OCI-LY3 (cell line): ENCODE measurements around the gene PAM.
"Not testable (repeated sequence)": the region's sequence is repeated elsewhere in the genome, so short reads cannot be mapped to it uniquely, and the experiment has no call there.

Source experiments
- H2AFZ ChIP-seq: fragments of 200-600, 300-600 bp; shearing (Covaris generic); 2 replicates; pipeline ENCODE4 v1.6.0; 2014; ENCODE audit warnings: antibody characterized with exemption, low read depth, low read length
- H3K27ac ChIP-seq: fragments of 200-600, 300-600 bp; sonication (generic); 2 replicates; pipeline ENCODE4 v1.5.1; 2014; ENCODE audit warnings: mild to moderate bottlenecking, low read length, moderate library complexity, mixed read lengths
- H3K27me3 ChIP-seq: fragments of 200-600, 300-600 bp; sonication (generic); 2 replicates; pipeline ENCODE4 v1.6.1; 2014; ENCODE audit warnings: low read depth, low read length, mixed read lengths
- H3K36me3 ChIP-seq: fragments of 200-600, 300-600 bp; sonication (generic); replicated peaks from 2 replicates; pipeline ENCODE3; 2014; ENCODE audit warnings: low read depth, low read length, mixed read lengths
- H3K4me1 ChIP-seq: fragments of 300-600, 200-600 bp; sonication (generic); 2 replicates; pipeline ENCODE4 v1.6.1; 2014; ENCODE audit warnings: low read length, mixed read lengths
- H3K4me2 ChIP-seq: fragments of 200-600, 300-600 bp; sonication (generic); 2 replicates; pipeline ENCODE4 v1.6.1; 2014; ENCODE audit warnings: low read length, mixed read lengths
- H3K4me3 ChIP-seq: fragments of 300-600, 200-600 bp; sonication (generic); 2 replicates; pipeline ENCODE4 v1.5.1; 2014; ENCODE audit warnings: antibody characterized with exemption, mild to moderate bottlenecking, low read length, moderate library complexity
- H3K79me2 ChIP-seq: fragments of 300-600, 200-600 bp; shearing (Covaris generic); 2 replicates; pipeline ENCODE4 v1.6.1; 2014; ENCODE audit warnings: mild to moderate bottlenecking, low read length, mixed read lengths
- H3K9ac ChIP-seq: fragments of 300-600, 200-600 bp; shearing (Covaris generic); 2 replicates; pipeline ENCODE4 v1.6.0; 2014; ENCODE audit warnings: mild to moderate bottlenecking, low read length, moderate library complexity
- H3K9me3 ChIP-seq: fragments of 200-600, 300-600 bp; shearing (Covaris generic); 2 replicates; pipeline ENCODE4 v1.6.1; 2014; ENCODE audit warnings: low read length, mixed read lengths; ENCODE audit not compliant: insufficient read depth
- H4K20me1 ChIP-seq: fragments of 200-600, 300-600 bp; sonication (generic); 2 replicates; pipeline ENCODE4 v1.6.1; 2016; ENCODE audit warnings: low read length, mixed read lengths; ENCODE audit not compliant: insufficient read depth
- EZH2phosphoT487 ChIP-seq: fragments of 200-600 bp; shearing (Covaris generic); IDR thresholded peaks from 2 replicates; pipeline ENCODE4 v1.6.1; 2018; ENCODE audit warnings: antibody characterized with exemption, mixed run types, low read depth
- TF ChIP-seq, protein P1 (sequence below): fragments of 200-600, 300-600 bp; sonication (generic); IDR thresholded peaks from 2 replicates; pipeline ENCODE4 v1.5.1; 2014; ENCODE audit warnings: antibody characterized with exemption, low read length, low read depth

PAM gene

DNA sequence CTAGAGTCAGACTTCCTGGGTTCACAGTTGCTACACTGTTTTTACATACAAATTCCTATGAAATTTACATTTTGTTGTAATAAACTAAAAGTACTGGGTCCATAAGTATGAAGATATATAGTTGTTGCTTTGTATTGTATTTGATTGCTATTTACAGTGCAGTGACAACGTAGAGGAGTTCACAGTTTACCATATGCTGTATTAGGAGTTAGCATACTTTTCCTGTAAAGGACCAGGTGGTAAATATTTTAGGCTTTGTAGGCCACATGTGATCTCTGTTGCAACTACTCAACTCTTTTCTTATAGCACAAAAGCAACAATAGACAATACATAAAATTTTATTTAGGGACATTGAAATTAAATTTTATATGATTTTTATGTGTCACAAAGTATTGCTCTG is 18.0 kb downstream of the PAM start:
- no peak overlapping the region for H2AFZ ChIP-seq
- H3K9me3 ChIP-seq = no peaks in the 10 kb centered on the region
- H3K4me1 ChIP-seq = peaks cover 16% of the 10 kb centered on the region
- H4K20me1 ChIP-seq = peaks cover 24% of the 10 kb centered on the region
- H3K4me2 ChIP-seq = no peak overlapping the region
- no peaks in the 10 kb centered on the region for H3K36me3 ChIP-seq
- H3K4me3 ChIP-seq = no peak overlapping the region
- H3K79me2 ChIP-seq = peaks cover 32% of the 10 kb centered on the region
- TF ChIP-seq EZH2phosphoT487 = no peak
- no peak overlapping the region for H3K9ac ChIP-seq
- H3K27ac ChIP-seq = no peak overlapping the region
- no peaks in the 10 kb centered on the region for H3K27me3 ChIP-seq

GRCh38 chr5:102775756-102776155 is 20.7 kb downstream of the PAM start:
- not testable (repeated sequence) for H3K9me3 ChIP-seq, H3K9ac ChIP-seq, H2AFZ ChIP-seq, H3K27me3 ChIP-seq, H3K36me3 ChIP-seq, H3K4me2 ChIP-seq, H3K4me3 ChIP-seq, H3K27ac ChIP-seq
- Histone ChIP-seq H3K4me1 (peaks cover 24% of the 10 kb centered on the region), H3K79me2 (peaks cover 31% of the 10 kb centered on the region), H4K20me1 (peaks cover 36% of the 10 kb centered on the region)

DNA sequence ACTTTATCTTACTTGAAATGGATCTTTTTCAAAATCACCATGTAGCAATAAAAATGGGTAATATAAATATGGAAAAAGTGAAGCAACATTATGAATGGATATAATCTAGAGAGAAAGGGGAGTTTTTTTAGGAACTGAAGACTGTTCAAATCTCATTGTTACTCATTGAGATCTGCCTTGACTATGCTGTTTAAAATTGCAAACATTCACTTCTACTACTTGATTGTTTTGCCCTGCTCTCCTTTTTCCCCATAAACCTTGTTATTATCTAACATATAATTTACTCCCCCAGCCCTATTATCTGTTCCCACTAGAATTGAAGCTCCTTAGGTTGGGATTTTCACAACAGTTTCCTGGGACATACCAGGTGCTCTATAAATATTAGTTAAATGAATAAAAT is 22.0 kb downstream of the PAM start:
- peaks cover 25% of the 10 kb centered on the region for H3K4me1 ChIP-seq
- H3K4me3 ChIP-seq = no peak overlapping the region
- no peak for TF ChIP-seq EZH2phosphoT487
- TF ChIP-seq, protein P1, sequence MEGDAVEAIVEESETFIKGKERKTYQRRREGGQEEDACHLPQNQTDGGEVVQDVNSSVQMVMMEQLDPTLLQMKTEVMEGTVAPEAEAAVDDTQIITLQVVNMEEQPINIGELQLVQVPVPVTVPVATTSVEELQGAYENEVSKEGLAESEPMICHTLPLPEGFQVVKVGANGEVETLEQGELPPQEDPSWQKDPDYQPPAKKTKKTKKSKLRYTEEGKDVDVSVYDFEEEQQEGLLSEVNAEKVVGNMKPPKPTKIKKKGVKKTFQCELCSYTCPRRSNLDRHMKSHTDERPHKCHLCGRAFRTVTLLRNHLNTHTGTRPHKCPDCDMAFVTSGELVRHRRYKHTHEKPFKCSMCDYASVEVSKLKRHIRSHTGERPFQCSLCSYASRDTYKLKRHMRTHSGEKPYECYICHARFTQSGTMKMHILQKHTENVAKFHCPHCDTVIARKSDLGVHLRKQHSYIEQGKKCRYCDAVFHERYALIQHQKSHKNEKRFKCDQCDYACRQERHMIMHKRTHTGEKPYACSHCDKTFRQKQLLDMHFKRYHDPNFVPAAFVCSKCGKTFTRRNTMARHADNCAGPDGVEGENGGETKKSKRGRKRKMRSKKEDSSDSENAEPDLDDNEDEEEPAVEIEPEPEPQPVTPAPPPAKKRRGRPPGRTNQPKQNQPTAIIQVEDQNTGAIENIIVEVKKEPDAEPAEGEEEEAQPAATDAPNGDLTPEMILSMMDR = no peak
- peaks cover 22% of the 10 kb centered on the region for H3K79me2 ChIP-seq
- H2AFZ ChIP-seq = no peak overlapping the region
- peak overlapping the region; percentile 50 for H3K4me2 ChIP-seq
- H4K20me1 ChIP-seq = peaks cover 36% of the 10 kb centered on the region
- no peak overlapping the region for H3K27ac ChIP-seq
- no peak overlapping the region for H3K9ac ChIP-seq
- H3K36me3 ChIP-seq = no peaks in the 10 kb centered on the region
- H3K9me3 ChIP-seq = no peaks in the 10 kb centered on the region
- H3K27me3 ChIP-seq = no peaks in the 10 kb centered on the region

GRCh38 chr5:102778478-102778877 is 23.4 kb downstream of the PAM start:
- TF ChIP-seq EZH2phosphoT487 = no peak
- TF ChIP-seq, protein P1 = no peak
- Histone ChIP-seq H3K9me3 (no peaks in the 10 kb centered on the region), H3K27ac (no peak overlapping the region), H3K79me2 (peaks cover 14% of the 10 kb centered on the region), H3K4me3 (no peak overlapping the region), H2AFZ (no peak overlapping the region), H3K9ac (no peak overlapping the region), H3K4me2 (peak overlapping the region; percentile 26; the same call in 1 of the 2 replicates), H4K20me1 (peaks cover 39% of the 10 kb centered on the region), H3K27me3 (no peaks in the 10 kb centered on the region), H3K4me1 (peaks cover 29% of the 10 kb centered on the region), H3K36me3 (no peaks in the 10 kb centered on the region)

DNA sequence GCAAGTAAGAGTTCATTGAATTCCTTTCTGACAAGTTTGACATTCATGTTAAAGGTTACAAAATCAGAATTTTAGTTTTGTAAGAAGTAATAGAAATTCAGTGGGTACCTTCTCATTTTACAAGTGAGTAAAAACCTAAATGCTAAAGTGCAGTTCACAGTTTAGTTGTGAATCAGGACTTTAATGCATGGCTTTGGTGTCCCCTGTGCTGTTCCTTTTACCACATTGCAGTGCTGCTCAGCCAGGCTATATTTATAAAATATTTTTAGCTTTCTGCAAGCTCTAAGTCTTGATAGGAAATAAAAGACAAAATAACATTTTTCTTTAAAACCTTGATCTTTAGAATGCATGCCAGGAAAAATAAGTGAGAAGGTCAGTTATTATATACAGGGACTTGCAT is 26.3 kb downstream of the PAM start:
- H3K27me3 ChIP-seq = no peaks in the 10 kb centered on the region
- H4K20me1 ChIP-seq = peaks cover 39% of the 10 kb centered on the region
- peaks cover 32% of the 10 kb centered on the region for H3K4me1 ChIP-seq
- no peak overlapping the region for H2AFZ ChIP-seq
- no peaks in the 10 kb centered on the region for H3K36me3 ChIP-seq
- no peaks in the 10 kb centered on the region for H3K9me3 ChIP-seq
- TF ChIP-seq, protein P1 = no peak
- TF ChIP-seq EZH2phosphoT487 = no peak
- H3K79me2 ChIP-seq = peaks cover 7% of the 10 kb centered on the region
- no peak overlapping the region for H3K9ac ChIP-seq
- H3K27ac ChIP-seq = no peak overlapping the region
- no peak overlapping the region for H3K4me3 ChIP-seq
- no peak overlapping the region for H3K4me2 ChIP-seq
